ENCODE data around the gene TMEM38B. TPM values are rescaled to one million over a fixed set of nuclear protein-coding genes. Genes with fewer than 3 reads are reported as not detected.

The TMEM38B gene
- total and polyA plus RNA-seq, 2 of the 8 experiments (the other 6 are each of a cell fraction or from before 2014, with no cell fraction given): 10.6 to 12.4 TPM

GRCh38 chr9:105656131-105656921 is 38.0 kb upstream of the TMEM38B start (continued):
- TF ChIP-seq SRF (IDR thresholded peaks at IDR 0.05; ENCODE audit: low read depth, low read length) (no peak), POLR2A (IDR thresholded peaks at IDR 0.05; ENCODE audit: control extremely low read depth in 1 of 2, low read depth in 2 of 2, low read length in 2 of 2) (no peak), SP4 (IDR thresholded peaks at IDR 0.05; ENCODE audit: low read length) (no peak), GTF2F1 (IDR thresholded peaks at IDR 0.05; ENCODE audit: borderline replicate concordance, low read depth, low read length) (no peak), JUND (IDR thresholded peaks at IDR 0.05; ENCODE audit: low read length) (no peak), SUZ12 (IDR thresholded peaks at IDR 0.05; ENCODE audit: low read length) (peak; percentile 86), HDAC2 (IDR thresholded peaks at IDR 0.05; ENCODE audit: borderline replicate concordance in 1 of 2, low read depth in 2 of 2, low read length in 2 of 2) (no peak), TAF1 (IDR thresholded peaks at IDR 0.05; ENCODE audit: low read depth, low read length) (no peak), ASH2L (IDR thresholded peaks at IDR 0.05; ENCODE audit: low read length) (peak; percentile 32), CREB1 (IDR thresholded peaks at IDR 0.05) (no peak; the same call in 1 of the 2 replicates), SP1 (IDR thresholded peaks at IDR 0.05; ENCODE audit: low read depth, low read length) (no peak), ZNF274 (IDR thresholded peaks at IDR 0.05; ENCODE audit: borderline replicate concordance, extremely low read depth, low read length) (no peak), ATF3 (IDR thresholded peaks at IDR 0.05; ENCODE audit: insufficient read depth, low read depth, low read length) (no peak), RXRA (IDR thresholded peaks at IDR 0.05; ENCODE audit: insufficient read depth, low read depth, low read length) (no peak), RNF2 (IDR thresholded peaks at IDR 0.05; ENCODE audit: borderline replicate concordance, low read depth, low read length, missing control alignments, poor library complexity, severe bottlenecking) (peak; percentile 57), EZH2 (IDR thresholded peaks at IDR 0.05; ENCODE audit: low read depth, low read length, severe bottlenecking) (peak; percentile 71), CTCF (IDR thresholded peaks at IDR 0.05; ENCODE audit: control extremely low read depth in 1 of 3, insufficient read depth in 1 of 3, low read depth in 1 of 3, low read length in 3 of 3) (peak in 2 of 3 experiments; percentile 3 to 28; a peak in 2 of 4 replicates), USF2 (IDR thresholded peaks at IDR 0.05; ENCODE audit: low read length) (no peak), SP2 (IDR thresholded peaks at IDR 0.05; ENCODE audit: low read length) (no peak)
